B cell (primary cell): ENCODE measurements around the gene IL13RA2. TPM values are rescaled to one million over a fixed set of nuclear protein-coding genes. Genes with fewer than 3 reads are reported as not detected.

Source experiments
- ATAC-seq: fragments of 200-7000 bp; cut with Tn5 transposase; one replicate; pipeline ENCODE4 v1.10.0; 2021; ENCODE audit warnings: low read depth, mild to moderate bottlenecking, moderate number of reproducible peaks, moderate library complexity
- CTCF ChIA-PET: fragments of 350-600 bp; sonication (Branson Sonifier 250); formaldehyde crosslinking; loops from one replicate; lab custom pipeline; 2021; ENCODE audit warnings: antibody characterized with exemption, inconsistent platforms; lab: Charles Lee
- POLR2A ChIA-PET: fragments of 350-600 bp; sonication (Branson Sonifier 250); formaldehyde crosslinking; loops from one replicate; lab custom pipeline; 2021; ENCODE audit warnings: antibody characterized with exemption; lab: Charles Lee
- DNase-seq: peaks from one replicate; pipeline ENCODE4 v3.0.0; 2013
- H2AFZ ChIP-seq: 2 replicates; pipeline ENCODE4 v1.6.1; 2012; ENCODE audit warnings: mild to moderate bottlenecking, low read depth, low read length; ENCODE audit not compliant: insufficient read depth, poor library complexity, severe bottlenecking
- H3K27ac ChIP-seq, 2 donors: 1 replicate in 1 of 2; 2 replicates in 1 of 2; pipeline ENCODE4 v1.5.1; 2012 to 2013; ENCODE audit warnings: low read length in 2 of 2, mild to moderate bottlenecking in 2 of 2, moderate library complexity in 1 of 2
- H3K27me3 ChIP-seq, 4 experiments: fragments of 200-600 bp in 1 of 4; sonication (generic) in 1 of 4; replicated peaks in 1 of 4; 1 replicate in 2 of 4; 2 replicates in 2 of 4; pipeline versions ENCODE4 v1.6.1 to v1.7.0; 2013 to 2016; ENCODE audit warnings: low read length in 3 of 4, mild to moderate bottlenecking in 2 of 4, mixed read lengths in 1 of 4, moderate library complexity in 1 of 4; ENCODE audit not compliant: insufficient read depth in 4 of 4, control insufficient read depth in 3 of 4; ENCODE audit errors: control extremely low read depth in 1 of 4
- H3K36me3 ChIP-seq, 2 experiments: replicated peaks in 1 of 2; 1 replicate in 1 of 2; 2 replicates in 1 of 2; pipeline versions ENCODE4 v1.6.1 to v1.7.1; 2013; ENCODE audit warnings: low read length in 1 of 2; ENCODE audit not compliant: insufficient read depth in 2 of 2, control insufficient read depth in 1 of 2; ENCODE audit errors: control extremely low read depth in 1 of 2, extremely low read depth in 1 of 2
- H3K4me1 ChIP-seq, 2 donors: fragments of 200-600 bp in 1 of 2; sonication (generic) in 1 of 2; 1 replicate in 1 of 2; 2 replicates in 1 of 2; pipeline versions ENCODE4 v1.5.1 to v1.6.1; 2013 to 2017; ENCODE audit warnings: low read length in 2 of 2; ENCODE audit not compliant: control insufficient read depth in 2 of 2, insufficient read depth in 2 of 2
- H3K4me2 ChIP-seq: replicated peaks from 2 replicates; pipeline ENCODE3; 2012; ENCODE audit warnings: mild to moderate bottlenecking, low read depth, low read length; ENCODE audit not compliant: poor library complexity, severe bottlenecking
- H3K4me3 ChIP-seq, 5 experiments: fragments of 200-600 bp in 1 of 5; sonication (generic) in 1 of 5; 1 replicate in 3 of 5; 2 replicates in 2 of 5; pipeline versions ENCODE4 v1.5.1 to v1.7.0; 2011 to 2016; ENCODE audit warnings: low read length in 4 of 5, mild to moderate bottlenecking in 4 of 5, low read depth in 2 of 5, control low read depth in 1 of 5, moderate library complexity in 1 of 5; ENCODE audit not compliant: insufficient read depth in 1 of 5; ENCODE audit errors: control extremely low read depth in 1 of 5, extremely low read depth in 1 of 5
- H3K79me2 ChIP-seq: fragments of 200-600 bp; sonication (generic); one replicate; pipeline ENCODE4 v1.6.0; 2016; ENCODE audit warnings: low read length; ENCODE audit not compliant: control insufficient read depth, insufficient read depth
- H3K9ac ChIP-seq: fragments of 200-600 bp; sonication (generic); 2 replicates; pipeline ENCODE4 v1.6.1; 2017; ENCODE audit warnings: mild to moderate bottlenecking, low read length, moderate library complexity
- H3K9me3 ChIP-seq, 3 donors: one replicate each; pipeline versions ENCODE4 v1.6.1 to v1.7.1; 2013; ENCODE audit warnings: low read length in 2 of 3; ENCODE audit not compliant: control insufficient read depth in 2 of 3, insufficient read depth in 1 of 3; ENCODE audit errors: control extremely low read depth in 1 of 3
- H4K20me1 ChIP-seq: 2 replicates; pipeline ENCODE4 v1.6.0; 2012; ENCODE audit warnings: mild to moderate bottlenecking, low read length; ENCODE audit not compliant: insufficient read depth, control insufficient read depth, poor library complexity, severe bottlenecking
- H3K27ac Mint-ChIP-seq: one replicate; pipeline ENCODE4 v1.8.0; 2021; ENCODE audit warnings: mixed read lengths
- H3K27me3 Mint-ChIP-seq: one replicate; pipeline ENCODE4 v1.8.0; 2021; ENCODE audit warnings: mixed read lengths
- H3K4me1 Mint-ChIP-seq: one replicate; pipeline ENCODE4 v1.8.0; 2021; ENCODE audit warnings: mixed read lengths
- H3K4me3 Mint-ChIP-seq: one replicate; pipeline ENCODE4 v1.8.0; 2021; ENCODE audit warnings: mixed read lengths
- H3K9me3 Mint-ChIP-seq: one replicate; pipeline ENCODE4 v1.8.0; 2022; ENCODE audit warnings: mixed read lengths; ENCODE audit not compliant: insufficient read depth
- CTCF ChIP-seq: fragments of 200-600 bp; IDR thresholded peaks from one replicate; pipeline ENCODE4 v1.8.0; 2022; ENCODE audit warnings: antibody characterized with exemption, mild to moderate bottlenecking
- EZH2 ChIP-seq: IDR thresholded peaks from 2 replicates; pipeline ENCODE4 v1.6.1; 2012; ENCODE audit warnings: borderline replicate concordance, low read depth, mild to moderate bottlenecking, moderate library complexity, low read length; ENCODE audit not compliant: insufficient read depth, poor library complexity, severe bottlenecking
- WGBS: methylation state at CpG from one replicate; pipeline ENCODE4 v1.1.5; 2013; ENCODE audit warnings: missing lambda C conversion rate; ENCODE audit not compliant: insufficient coverage; 5-methylcytosine and 5-hydroxymethylcytosine counted together
- intact Hi-C: fragments of 100-400 bp; cut with micrococcal nuclease; formaldehyde crosslinking; loops from one replicate; pipeline ENCODE4 v1.10.0; 2022
- polyA plus RNA-seq: library from polyadenylated mRNA; depleted of rRNA; stranded (reverse); fragments of >200 nt; gene quantifications from 2 replicates; pipeline ENCODE4 v1.2.3, GENCODE V29; 2012
- total RNA-seq, 2 donors: library from RNA; stranded (reverse); fragments of 120-200 nt in 1 of 2; gene quantifications; 1 replicate in 1 of 2; 2 replicates in 1 of 2; pipeline versions ENCODE4 v1.2.3 to v1.2.4, GENCODE V29; 2013 to 2022

IL13RA2 gene
- total and polyA plus RNA-seq, 2 donors (not counting 1 experiment from before 2014, with no cell fraction given), result not detected

- no peaks in the 10 kb centered on the region for H3K4me1 Mint-ChIP-seq
- no peak for TF ChIP-seq CTCF
- TF ChIP-seq EZH2, result no peak
- H3K4me2 ChIP-seq, result no peak overlapping the region
- H2AFZ ChIP-seq, result no peak overlapping the region
- no peaks in the 10 kb centered on the region for H3K27me3 ChIP-seq
- WGBS, result no CpG with 5 or more reads among the region's 3 CpGs
- no peak overlapping the region for H3K9ac ChIP-seq
- H3K9me3 Mint-ChIP-seq, result no peaks in the 10 kb centered on the region
- intact Hi-C loops, result no loop called here
- H3K4me3 ChIP-seq, result no peak overlapping the region
- H3K4me3 Mint-ChIP-seq, result no peak overlapping the region
- H3K36me3 ChIP-seq, result no peaks in the 10 kb centered on the region
- POLR2A ChIA-PET, result no interaction called here
- ATAC-seq (no peak), DNase-seq (no peak)
- H4K20me1 ChIP-seq, result no peaks in the 10 kb centered on the region
- H3K27ac Mint-ChIP-seq, result no peak overlapping the region
- H3K27ac ChIP-seq, result no peak overlapping the region
- H3K27me3 Mint-ChIP-seq, result no peaks in the 10 kb centered on the region
- no peaks in the 10 kb centered on the region for H3K4me1 ChIP-seq
- H3K79me2 ChIP-seq, result no peaks in the 10 kb centered on the region
- CTCF ChIA-PET, result no interaction called here
- no peaks in the 10 kb centered on the region for H3K9me3 ChIP-seq
Observed at GRCh38 chrX:114964374-114964773, 53.0 kb downstream of the IL13RA2 start.

GRCh38 chrX:114962209-114962608 is 55.2 kb downstream of the IL13RA2 start:
- intact Hi-C loops, result no loop called here
- Mint-ChIP-seq H3K4me3 (no peak overlapping the region), H3K27ac (no peak overlapping the region), H3K27me3 (no peaks in the 10 kb centered on the region), H3K9me3 (no peaks in the 10 kb centered on the region), H3K4me1 (no peaks in the 10 kb centered on the region)
- no peaks in the 10 kb centered on the region for H3K36me3 ChIP-seq
- no peak overlapping the region for H2AFZ ChIP-seq
- H4K20me1 ChIP-seq, result no peaks in the 10 kb centered on the region
- DNase-seq, result no peak
- no peaks in the 10 kb centered on the region for H3K9me3 ChIP-seq
- no peak for TF ChIP-seq CTCF
- TF ChIP-seq EZH2, result no peak
- ATAC-seq, result no peak
- H3K79me2 ChIP-seq, result no peaks in the 10 kb centered on the region
- ChIA-PET CTCF (no interaction called here), POLR2A (no interaction called here)
- H3K4me1 ChIP-seq, result no peaks in the 10 kb centered on the region
- H3K9ac ChIP-seq, result no peak overlapping the region
- H3K4me2 ChIP-seq, result no peak overlapping the region
- no peak overlapping the region for H3K27ac ChIP-seq
- H3K27me3 ChIP-seq, result no peaks in the 10 kb centered on the region
- H3K4me3 ChIP-seq, result no peak overlapping the region
